ENCODE results near the gene TMSB4X. TPM values are rescaled to one million over a fixed set of nuclear protein-coding genes. Genes with fewer than 3 reads are reported as not detected.

The TMSB4X gene
- total RNA-seq, 4 donors from 2014 or later: 880 to 1,466 (median 1,228) TPM

- DNase-seq (ENCODE audit: low spot score in 2 of 2): no peak
- 60% methylated on average over 20 of the region's 20 CpGs for WGBS
- Histone ChIP-seq H3K4me1 (peaks cover 14% of the 10 kb centered on the region), H3K4me3 (no peak overlapping the region), H3K27ac (peak overlapping the region; percentile 69), H3K9me3 (no peaks in the 10 kb centered on the region), H3K36me3 (no peaks in the 10 kb centered on the region), H3K27me3 (no peaks in the 10 kb centered on the region)
- no peak for TF ChIP-seq EP300 (IDR thresholded peaks at IDR 0.05)
- TF ChIP-seq POLR2AphosphoS5 (IDR thresholded peaks at IDR 0.05): no peak
- no peak for TF ChIP-seq CTCF (IDR thresholded peaks at IDR 0.05)
- no peak for TF ChIP-seq POLR2A (IDR thresholded peaks at IDR 0.05)
Measured at GRCh38 chrX:12955882-12956703, 18.8 kb upstream of the TMSB4X start.

- Histone ChIP-seq H3K4me3 (no peak overlapping the region), H3K4me1 (peaks cover 14% of the 10 kb centered on the region), H3K9me3 (no peaks in the 10 kb centered on the region), H3K27ac (peak overlapping the region; percentile 69), H3K27me3 (no peaks in the 10 kb centered on the region), H3K36me3 (no peaks in the 10 kb centered on the region)
- WGBS: 63% methylated on average over 8 of the region's 8 CpGs
- TF ChIP-seq CTCF (IDR thresholded peaks at IDR 0.05) (no peak), POLR2AphosphoS5 (IDR thresholded peaks at IDR 0.05) (no peak), EP300 (IDR thresholded peaks at IDR 0.05) (no peak), POLR2A (IDR thresholded peaks at IDR 0.05) (no peak)
- no peak for DNase-seq (ENCODE audit: low spot score in 2 of 2)
Measured at GRCh38 chrX:12956704-12957534, 18.0 kb upstream of the TMSB4X start.

- no peak overlapping the region for H3K27ac ChIP-seq
- no peak for TF ChIP-seq POLR2A (IDR thresholded peaks at IDR 0.05)
- TF ChIP-seq POLR2AphosphoS5 (IDR thresholded peaks at IDR 0.05): no peak
- TF ChIP-seq CTCF (IDR thresholded peaks at IDR 0.05): no peak
- no peak for TF ChIP-seq EP300 (IDR thresholded peaks at IDR 0.05)
- WGBS: 87% methylated on average over 5 of the region's 5 CpGs
Measured at GRCh38 chrX:12958059-12958458, 16.9 kb upstream of the TMSB4X start.

GRCh38 chrX:12958461-12958860, 16.4 kb upstream of the TMSB4X start:
- WGBS: 96% methylated on average over 4 of the region's 4 CpGs
- no peaks in the 10 kb centered on the region for H3K9me3 ChIP-seq
- no peak for DNase-seq (ENCODE audit: low spot score in 2 of 2)
- H3K4me3 ChIP-seq: no peak overlapping the region
- H3K36me3 ChIP-seq: no peaks in the 10 kb centered on the region
- no peaks in the 10 kb centered on the region for H3K27me3 ChIP-seq
- H3K4me1 ChIP-seq: peaks cover 14% of the 10 kb centered on the region
- TF ChIP-seq POLR2A (IDR thresholded peaks at IDR 0.05) (no peak), CTCF (IDR thresholded peaks at IDR 0.05) (no peak), POLR2AphosphoS5 (IDR thresholded peaks at IDR 0.05) (no peak), EP300 (IDR thresholded peaks at IDR 0.05) (no peak)
- no peak overlapping the region for H3K27ac ChIP-seq

More at GRCh38 chrX:12958059-12958458, 16.9 kb upstream of the TMSB4X start:
- H3K4me3 ChIP-seq: no peak overlapping the region
- peaks cover 14% of the 10 kb centered on the region for H3K4me1 ChIP-seq
- DNase-seq (ENCODE audit: low spot score in 2 of 2): no peak
- H3K36me3 ChIP-seq: no peaks in the 10 kb centered on the region
- H3K9me3 ChIP-seq: no peaks in the 10 kb centered on the region
- no peaks in the 10 kb centered on the region for H3K27me3 ChIP-seq

GRCh38 chrX:12961196-12961718, 13.7 kb upstream of the TMSB4X start:
- no peak overlapping the region for H3K27ac ChIP-seq
- peaks cover 7% of the 10 kb centered on the region for H3K4me1 ChIP-seq
- no peaks in the 10 kb centered on the region for H3K36me3 ChIP-seq
- H3K4me3 ChIP-seq: no peak overlapping the region
- no peak for DNase-seq (ENCODE audit: low spot score in 2 of 2)
- H3K27me3 ChIP-seq: no peaks in the 10 kb centered on the region
- 57% methylated on average over 2 of the region's 2 CpGs for WGBS
- TF ChIP-seq POLR2AphosphoS5 (IDR thresholded peaks at IDR 0.05) (no peak), CTCF (IDR thresholded peaks at IDR 0.05) (no peak), EP300 (IDR thresholded peaks at IDR 0.05) (no peak), POLR2A (IDR thresholded peaks at IDR 0.05) (no peak)
- H3K9me3 ChIP-seq: no peaks in the 10 kb centered on the region
